ENCODE measurements around the gene RAB26. TPM values are rescaled to one million over a fixed set of nuclear protein-coding genes. Genes with fewer than 3 reads are reported as not detected.
"Not testable (repeated sequence)": the region's sequence is repeated elsewhere in the genome, so short reads cannot be mapped to it uniquely, and the experiment has no call there.

The RAB26 gene
- total and polyA plus RNA-seq, 2 donors (not counting 3 experiments of a cell fraction or from before 2014, with no cell fraction given), result 0.91 to 2.0 TPM

DNA sequence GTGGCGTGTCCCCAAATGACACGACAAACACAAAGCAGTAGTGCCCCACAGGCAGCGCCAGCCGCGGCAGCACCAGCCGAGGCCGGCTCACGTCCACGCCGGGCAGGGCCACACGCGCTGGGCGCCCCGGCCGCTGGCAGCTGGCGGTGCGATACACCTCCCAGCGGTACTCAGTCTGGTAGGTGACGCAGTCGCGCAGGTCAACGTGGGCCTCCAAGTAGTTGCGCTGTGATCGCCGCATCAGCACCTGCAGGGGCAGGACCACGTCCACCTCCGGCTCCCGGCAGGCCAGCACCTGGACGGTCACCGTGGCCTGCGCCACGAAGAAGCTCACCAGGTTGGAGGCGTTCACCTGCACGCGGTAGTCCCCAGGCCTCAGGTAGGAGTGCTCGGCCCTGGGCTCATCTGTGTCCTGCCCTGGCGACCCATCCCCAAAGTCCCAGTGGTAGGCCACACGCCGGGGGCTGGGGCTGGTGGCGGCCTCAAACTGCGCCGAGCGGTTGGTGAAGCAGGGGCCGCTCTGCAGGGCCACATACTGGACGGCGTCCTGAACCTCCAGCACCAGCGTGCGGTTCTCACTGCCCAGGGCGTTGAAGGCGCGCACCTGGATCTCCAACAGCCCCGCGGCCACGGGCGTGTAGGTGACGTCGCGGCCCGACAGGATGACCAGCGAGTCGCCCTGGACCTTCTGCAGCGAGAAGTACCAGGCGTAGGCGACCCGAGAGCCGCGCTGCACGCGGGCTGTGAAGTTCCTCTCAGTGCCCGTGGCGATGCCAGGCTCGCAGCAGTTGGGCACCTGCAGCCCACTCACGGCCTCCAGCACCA is 39.8 kb upstream of the RAB26 start:
- FAIRE-seq; H3K27ac ChIP-seq (ENCODE audit: insufficient read depth, low read depth, low read length); H3K27me3 ChIP-seq (ENCODE audit: control insufficient read depth in 2 of 2, insufficient read depth in 2 of 2, low read length in 2 of 2); H3K79me2 ChIP-seq (ENCODE audit: control insufficient read depth, insufficient read depth, low read length); H2AFZ ChIP-seq (ENCODE audit: low read depth, low read length); H3K9ac ChIP-seq (replicated peaks; ENCODE audit: extremely low read depth, insufficient read depth, low read length); dilution Hi-C loops (cut with MboI; ENCODE audit: extremely low pct_ligation_motif_present, low sequenced_read_pairs); intact Hi-C loops (cut with micrococcal nuclease); H3K9me3 ChIP-seq (replicated peaks; ENCODE audit: control insufficient read depth, insufficient read depth, low read length); H3K4me2 ChIP-seq (ENCODE audit: insufficient read depth, low read length); H3K4me3 ChIP-seq (replicated peaks in 1 of 3; ENCODE audit: insufficient read depth in 1 of 3, low read depth in 1 of 3, low read length in 3 of 3); H4K20me1 ChIP-seq (replicated peaks; ENCODE audit: control insufficient read depth, extremely low read depth, insufficient read depth, low read length); H3K4me1 ChIP-seq (ENCODE audit: control insufficient read depth, extremely low read depth, insufficient read depth, low read length); H3K9me1 ChIP-seq (replicated peaks; ENCODE audit: control insufficient read depth, extremely low read depth, insufficient read depth, low read length); CTCF ChIA-PET; POLR2A ChIA-PET: not testable (repeated sequence)
- H3K36me3 ChIP-seq (ENCODE audit: control insufficient read depth in 2 of 2, extremely low read depth in 1 of 2, insufficient read depth in 2 of 2, low read length in 2 of 2), result peaks cover 0 to 11% of the 10 kb centered on the region in 2 experiments
- BruUV-seq (replicated peaks), result TSS peak; percentile 4
- DNase-seq (ENCODE audit: low read depth, low spot score), result peak; percentile 1

DNA sequence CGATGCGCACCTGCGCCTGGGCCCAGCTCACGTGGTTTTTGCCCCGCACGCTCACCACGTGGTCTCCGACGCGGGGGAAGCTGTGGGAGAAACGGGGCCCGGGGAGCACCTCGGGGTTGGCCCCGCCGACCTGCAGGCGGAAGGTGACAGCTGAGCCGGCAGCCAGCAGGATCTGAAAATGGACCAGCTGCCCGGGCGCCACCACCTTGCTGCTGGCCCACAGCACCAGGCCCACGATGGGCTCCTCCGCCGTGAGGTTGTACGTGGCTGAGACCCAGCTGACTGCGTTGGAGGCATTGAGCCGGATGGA is 39.2 kb upstream of the RAB26 start:
- BruUV-seq (replicated peaks); H3K9me1 ChIP-seq (replicated peaks; ENCODE audit: control insufficient read depth, extremely low read depth, insufficient read depth, low read length); H2AFZ ChIP-seq (ENCODE audit: low read depth, low read length); H3K27ac ChIP-seq (ENCODE audit: insufficient read depth, low read depth, low read length); dilution Hi-C loops (cut with MboI; ENCODE audit: extremely low pct_ligation_motif_present, low sequenced_read_pairs); H3K9me3 ChIP-seq (replicated peaks; ENCODE audit: control insufficient read depth, insufficient read depth, low read length); POLR2A ChIA-PET; H3K9ac ChIP-seq (replicated peaks; ENCODE audit: extremely low read depth, insufficient read depth, low read length); H3K4me2 ChIP-seq (ENCODE audit: insufficient read depth, low read length); FAIRE-seq; H3K4me1 ChIP-seq (ENCODE audit: control insufficient read depth, extremely low read depth, insufficient read depth, low read length); H3K4me3 ChIP-seq (replicated peaks in 1 of 3; ENCODE audit: insufficient read depth in 1 of 3, low read depth in 1 of 3, low read length in 3 of 3); H3K79me2 ChIP-seq (ENCODE audit: control insufficient read depth, insufficient read depth, low read length); H3K27me3 ChIP-seq (ENCODE audit: control insufficient read depth in 2 of 2, insufficient read depth in 2 of 2, low read length in 2 of 2); CTCF ChIA-PET; H4K20me1 ChIP-seq (replicated peaks; ENCODE audit: control insufficient read depth, extremely low read depth, insufficient read depth, low read length); intact Hi-C loops (cut with micrococcal nuclease); DNase-seq (ENCODE audit: low read depth, low spot score): not testable (repeated sequence)
- peaks cover 0 to 13% of the 10 kb centered on the region in 2 experiments for H3K36me3 ChIP-seq (ENCODE audit: control insufficient read depth in 2 of 2, extremely low read depth in 1 of 2, insufficient read depth in 2 of 2, low read length in 2 of 2)

DNA sequence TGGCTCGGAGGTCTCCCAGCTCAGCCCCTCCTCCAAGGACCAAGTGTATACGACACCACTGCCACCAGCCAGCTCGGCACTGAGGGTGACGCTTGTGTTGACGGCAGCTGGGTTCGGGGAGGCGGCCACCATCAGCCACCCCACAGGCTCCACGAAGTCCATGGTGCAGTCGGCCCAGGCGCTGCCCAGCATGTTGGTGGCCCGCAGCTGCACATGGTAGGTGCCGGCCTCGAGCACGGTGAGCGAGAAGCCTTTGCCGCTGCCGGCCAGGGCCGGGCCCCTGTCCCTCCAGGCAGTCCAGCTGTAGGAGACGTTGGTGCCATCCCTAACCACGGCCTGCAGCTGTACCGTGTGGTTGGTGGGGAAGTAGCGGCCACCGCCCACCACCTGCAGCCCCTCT is 38.6 kb upstream of the RAB26 start:
- H3K9ac ChIP-seq (replicated peaks; ENCODE audit: extremely low read depth, insufficient read depth, low read length); H3K4me2 ChIP-seq (ENCODE audit: insufficient read depth, low read length); H3K4me3 ChIP-seq (replicated peaks in 1 of 3; ENCODE audit: insufficient read depth in 1 of 3, low read depth in 1 of 3, low read length in 3 of 3); H3K27me3 ChIP-seq (ENCODE audit: control insufficient read depth in 2 of 2, insufficient read depth in 2 of 2, low read length in 2 of 2); FAIRE-seq; H4K20me1 ChIP-seq (replicated peaks; ENCODE audit: control insufficient read depth, extremely low read depth, insufficient read depth, low read length); H3K9me3 ChIP-seq (replicated peaks; ENCODE audit: control insufficient read depth, insufficient read depth, low read length); intact Hi-C loops (cut with micrococcal nuclease); CTCF ChIA-PET; dilution Hi-C loops (cut with MboI; ENCODE audit: extremely low pct_ligation_motif_present, low sequenced_read_pairs); H3K4me1 ChIP-seq (ENCODE audit: control insufficient read depth, extremely low read depth, insufficient read depth, low read length); DNase-seq (ENCODE audit: low read depth, low spot score); H2AFZ ChIP-seq (ENCODE audit: low read depth, low read length); H3K9me1 ChIP-seq (replicated peaks; ENCODE audit: control insufficient read depth, extremely low read depth, insufficient read depth, low read length); H3K27ac ChIP-seq (ENCODE audit: insufficient read depth, low read depth, low read length); H3K79me2 ChIP-seq (ENCODE audit: control insufficient read depth, insufficient read depth, low read length); BruUV-seq (replicated peaks); POLR2A ChIA-PET: not testable (repeated sequence)
- peaks cover 0 to 13% of the 10 kb centered on the region in 2 experiments for H3K36me3 ChIP-seq (ENCODE audit: control insufficient read depth in 2 of 2, extremely low read depth in 1 of 2, insufficient read depth in 2 of 2, low read length in 2 of 2)

- H3K27me3 ChIP-seq (ENCODE audit: control insufficient read depth in 2 of 2, insufficient read depth in 2 of 2, low read length in 2 of 2); H3K79me2 ChIP-seq (ENCODE audit: control insufficient read depth, insufficient read depth, low read length); H3K4me1 ChIP-seq (ENCODE audit: control insufficient read depth, extremely low read depth, insufficient read depth, low read length); H3K4me3 ChIP-seq (replicated peaks in 1 of 3; ENCODE audit: insufficient read depth in 1 of 3, low read depth in 1 of 3, low read length in 3 of 3); H3K4me2 ChIP-seq (ENCODE audit: insufficient read depth, low read length); H3K9ac ChIP-seq (replicated peaks; ENCODE audit: extremely low read depth, insufficient read depth, low read length); CTCF ChIA-PET; H3K9me3 ChIP-seq (replicated peaks; ENCODE audit: control insufficient read depth, insufficient read depth, low read length); H2AFZ ChIP-seq (ENCODE audit: low read depth, low read length); H4K20me1 ChIP-seq (replicated peaks; ENCODE audit: control insufficient read depth, extremely low read depth, insufficient read depth, low read length); H3K27ac ChIP-seq (ENCODE audit: insufficient read depth, low read depth, low read length); dilution Hi-C loops (cut with MboI; ENCODE audit: extremely low pct_ligation_motif_present, low sequenced_read_pairs); POLR2A ChIA-PET; intact Hi-C loops (cut with micrococcal nuclease); DNase-seq (ENCODE audit: low read depth, low spot score); BruUV-seq (replicated peaks); FAIRE-seq; H3K9me1 ChIP-seq (replicated peaks; ENCODE audit: control insufficient read depth, extremely low read depth, insufficient read depth, low read length): not testable (repeated sequence)
- peaks cover 0 to 13% of the 10 kb centered on the region in 2 experiments for H3K36me3 ChIP-seq (ENCODE audit: control insufficient read depth in 2 of 2, extremely low read depth in 1 of 2, insufficient read depth in 2 of 2, low read length in 2 of 2)
Measured at GRCh38 chr16:2110332-2111008, 38.0 kb upstream of the RAB26 start.
